Activated CD4-positive, alpha-beta T cell treated with anti-CD3 and anti-CD28 coated beads, Interleukin-2, amount 50 U/mL, for 4 hours (primary cell): Measurements from ENCODE around the gene FAM90A26.
"Not testable (repeated sequence)": the region's sequence is repeated elsewhere in the genome, so short reads cannot be mapped to it uniquely, and the experiment has no call there.

Source experiments
- DNase-seq, 2 experiments: peaks; one replicate each; pipeline ENCODE4 v3.0.0-alpha.2; 2020

The FAM90A26 gene

GRCh38 chr4:9169791-9170459 is at the start of gene FAM90A26:
TSS of gene FAM90A26 (plus strand) at chr4:9170409. CDS start at chr4:9173173, 2,764 bp downstream.
- DNase-seq, result not testable (repeated sequence)

GRCh38 chr4:9122711-9123110 is 47.5 kb upstream of the FAM90A26 start:
- DNase-seq, result not testable (repeated sequence)

DNA sequence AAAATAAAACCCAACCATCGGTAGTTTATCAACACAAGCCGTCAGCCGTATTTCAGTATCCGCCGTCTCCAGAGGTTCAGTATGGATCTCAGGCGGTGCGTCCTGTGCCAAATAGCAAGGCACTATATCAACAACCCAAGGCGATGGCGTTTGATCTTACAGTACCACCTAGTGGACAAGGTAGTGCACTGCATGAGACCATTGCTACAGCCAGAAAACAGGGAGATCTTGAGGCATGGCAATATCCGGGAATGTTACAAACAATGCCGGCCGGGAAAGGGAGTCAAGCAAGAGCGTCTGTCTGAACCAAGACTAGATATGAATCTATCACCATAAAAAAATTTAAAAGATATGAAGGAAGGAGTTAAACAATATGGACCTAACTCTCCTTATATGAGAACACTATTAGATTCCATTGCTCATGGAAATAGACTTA is 46.6 kb upstream of the FAM90A26 start:
- DNase-seq, result peak; percentile 2 to 3

DNA sequence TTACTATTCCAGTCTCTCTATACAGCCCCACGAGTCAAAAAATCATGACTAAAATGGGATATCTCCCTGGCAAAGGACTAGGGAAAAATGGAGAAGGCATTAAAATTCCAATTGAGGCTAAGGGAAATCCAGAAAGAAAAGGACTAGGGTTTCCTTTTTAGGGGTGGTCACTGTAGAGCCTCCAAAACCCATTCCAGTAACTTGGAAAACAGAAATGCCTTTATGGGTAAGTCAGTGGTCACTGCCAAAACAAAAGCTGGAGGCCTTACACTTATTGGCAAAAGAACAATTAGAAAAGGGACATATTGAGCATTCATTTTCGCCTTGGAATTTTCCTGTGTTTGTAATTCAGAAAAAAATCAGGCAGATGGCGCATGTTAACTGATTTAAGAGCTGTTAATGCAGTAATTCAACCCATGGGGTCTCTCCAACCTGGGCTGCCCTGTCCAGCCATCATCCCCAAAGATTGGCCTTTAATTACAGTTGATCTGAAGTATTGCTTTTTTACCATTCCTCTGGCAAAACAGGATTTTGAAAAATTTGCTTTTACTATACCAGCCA is 44.5 kb upstream of the FAM90A26 start:
- not testable (repeated sequence) for DNase-seq

- DNase-seq, result not testable (repeated sequence)
Observed at GRCh38 chr4:9131420-9131819, 38.8 kb upstream of the FAM90A26 start.

DNA sequence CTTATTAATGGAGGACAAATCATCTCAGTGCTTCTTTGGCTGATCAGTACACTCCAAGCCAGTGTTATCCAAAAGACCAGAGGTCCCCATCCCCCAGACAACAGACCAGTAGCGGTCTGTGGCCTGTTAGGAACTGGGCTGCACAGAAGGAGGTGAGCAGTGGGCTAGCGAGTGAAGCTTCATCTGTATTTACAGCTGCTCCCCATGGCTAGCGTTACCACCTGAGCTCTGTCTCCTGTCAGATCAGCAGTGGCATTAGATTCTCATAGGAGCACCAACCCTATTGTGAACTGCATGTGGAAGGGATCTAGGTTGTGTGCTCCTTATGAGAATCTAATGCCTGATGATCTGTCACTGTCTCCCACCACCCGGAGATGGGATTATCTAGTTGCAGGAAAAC is 37.4 kb upstream of the FAM90A26 start:
- DNase-seq, result not testable (repeated sequence)

- DNase-seq, result not testable (repeated sequence)
Observed at GRCh38 chr4:9134011-9134410, 36.2 kb upstream of the FAM90A26 start.

DNA sequence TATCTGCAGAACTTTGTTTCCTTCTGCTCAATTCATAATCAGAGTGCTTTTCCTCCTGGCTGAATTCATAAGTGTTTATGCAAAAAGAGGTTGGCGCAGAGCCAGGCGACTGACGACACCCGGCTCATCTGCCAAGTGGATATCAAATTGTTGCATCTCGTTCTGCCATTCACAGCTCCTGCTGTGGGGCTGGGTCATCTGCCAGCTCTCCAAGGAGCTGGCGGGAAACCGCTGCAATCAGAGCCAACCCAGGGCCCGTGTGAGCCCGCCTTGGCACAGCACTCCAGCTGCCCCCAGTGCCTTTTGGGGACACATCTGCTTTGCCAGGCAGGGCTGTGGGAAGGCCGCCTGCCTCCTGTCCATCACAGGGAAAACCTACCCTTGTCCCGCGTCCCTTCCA is 35.7 kb upstream of the FAM90A26 start:
- not testable (repeated sequence) for DNase-seq

- DNase-seq, result not testable (repeated sequence)
Observed at GRCh38 chr4:9141050-9141449, 29.2 kb upstream of the FAM90A26 start.

DNA sequence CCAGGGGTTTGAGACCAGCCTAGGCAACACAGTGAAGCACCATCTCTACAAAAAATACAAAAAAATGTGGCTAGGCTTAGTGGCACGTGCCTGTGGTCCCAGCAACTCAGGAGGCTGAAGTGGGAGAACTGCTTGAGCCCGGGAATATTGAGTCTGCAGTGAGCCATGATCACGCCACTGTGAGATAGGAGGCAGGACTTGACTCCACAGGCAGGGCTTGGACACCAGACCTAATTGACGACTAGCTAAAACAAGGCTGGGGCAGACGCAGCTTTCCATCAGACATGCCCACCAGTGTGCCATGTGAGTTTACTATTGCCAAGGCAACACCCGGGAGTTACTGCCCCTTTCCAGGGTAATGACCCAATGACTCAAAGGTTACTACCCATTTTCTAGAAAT is 27.4 kb upstream of the FAM90A26 start:
- not testable (repeated sequence) for DNase-seq

GRCh38 chr4:9143421-9144080 is 26.7 kb upstream of the FAM90A26 start:
- no peak for DNase-seq

DNA sequence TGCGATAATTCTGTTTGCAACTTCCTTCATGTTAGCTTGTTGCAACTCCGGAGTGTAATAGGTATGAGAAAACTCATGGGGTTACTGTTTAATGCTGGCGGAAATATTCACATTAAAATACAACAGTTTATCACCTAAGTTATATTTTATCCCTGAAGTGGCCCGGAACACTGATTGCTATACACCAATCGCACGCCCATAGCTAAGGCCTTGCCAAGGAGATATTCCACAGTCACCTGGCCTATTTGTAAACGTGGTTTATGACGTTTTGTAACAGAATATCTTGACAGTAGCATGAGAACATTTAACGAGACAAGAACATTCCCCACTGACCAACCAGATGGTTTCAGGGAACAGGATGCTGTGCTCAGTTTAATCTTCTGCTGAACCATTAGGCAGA is 23.2 kb upstream of the FAM90A26 start:
- DNase-seq, result no peak

DNA sequence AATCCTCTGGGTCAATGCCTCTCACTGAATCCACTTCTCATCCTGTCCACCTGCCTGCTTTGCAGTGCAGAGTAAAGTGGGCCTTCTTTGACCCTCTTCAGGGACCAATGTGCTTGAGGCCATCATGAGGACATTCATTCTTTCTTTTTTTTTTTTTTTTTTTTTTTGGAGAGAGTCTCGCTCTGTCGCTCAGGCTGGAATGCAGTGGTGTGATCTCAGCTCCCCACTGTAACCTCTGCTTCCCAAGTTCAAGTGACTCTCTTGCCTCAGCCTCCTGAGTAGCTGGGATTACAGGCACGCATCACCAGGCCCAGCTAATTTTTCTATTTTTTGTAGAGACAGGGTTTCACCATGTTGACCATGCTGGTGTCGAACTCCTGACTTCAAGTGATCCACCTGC is 22.8 kb upstream of the FAM90A26 start:
- not testable (repeated sequence) for DNase-seq

- DNase-seq, result not testable (repeated sequence)
Observed at GRCh38 chr4:9148611-9149409, 21.4 kb upstream of the FAM90A26 start.

DNA sequence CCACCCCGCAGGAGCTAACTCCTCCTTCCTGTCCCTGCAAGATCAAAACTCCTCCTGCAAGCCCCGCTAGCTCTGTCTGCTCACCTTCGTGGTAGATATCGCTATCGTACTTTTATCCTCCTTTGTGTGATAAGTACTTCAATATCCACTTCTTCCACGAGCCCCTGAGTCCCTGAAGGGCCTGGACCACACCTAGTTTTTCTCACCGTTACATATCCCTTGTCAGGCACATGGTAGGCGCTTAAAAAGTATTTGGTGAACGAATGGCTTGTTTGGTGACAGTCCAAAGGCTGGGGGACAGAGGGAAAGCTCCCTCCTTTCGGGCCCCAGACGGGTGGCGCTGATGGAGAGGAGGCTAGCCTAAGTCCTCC is 18.4 kb upstream of the FAM90A26 start:
- not testable (repeated sequence) for DNase-seq

- peak; percentile 96 for DNase-seq
Observed at GRCh38 chr4:9152180-9153007, 17.8 kb upstream of the FAM90A26 start.

GRCh38 chr4:9153008-9153570 is 17.1 kb upstream of the FAM90A26 start:
- peak; percentile 95 to 97 for DNase-seq

DNA sequence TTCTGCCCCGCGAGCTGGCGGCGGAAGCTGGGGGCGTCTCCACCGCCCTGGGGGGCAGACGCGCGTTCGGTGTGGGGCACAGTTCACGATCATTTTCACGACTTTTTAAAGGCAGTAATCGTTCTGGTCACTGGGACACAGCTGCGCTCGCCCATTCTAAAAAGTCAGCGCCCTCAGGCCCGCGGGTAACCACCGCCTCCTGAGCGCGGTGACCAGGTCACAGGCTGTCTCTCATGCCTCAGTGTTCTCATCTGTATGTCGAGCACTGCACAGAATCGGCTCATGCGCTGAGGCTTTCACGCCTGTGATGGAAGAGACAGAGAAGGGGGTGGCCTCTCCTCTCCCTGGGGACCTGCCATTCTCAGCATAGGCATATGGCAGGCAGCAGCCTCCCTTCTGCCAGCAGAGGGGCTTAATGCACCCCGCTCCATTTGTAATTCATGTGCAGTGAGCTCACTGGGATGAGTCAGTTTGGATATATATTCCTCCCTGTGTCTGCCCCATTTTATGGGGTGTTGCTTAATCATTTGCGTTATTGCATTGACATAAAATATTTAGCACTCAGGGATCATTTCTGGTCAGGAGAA is 16.5 kb upstream of the FAM90A26 start:
- not testable (repeated sequence) for DNase-seq

DNA sequence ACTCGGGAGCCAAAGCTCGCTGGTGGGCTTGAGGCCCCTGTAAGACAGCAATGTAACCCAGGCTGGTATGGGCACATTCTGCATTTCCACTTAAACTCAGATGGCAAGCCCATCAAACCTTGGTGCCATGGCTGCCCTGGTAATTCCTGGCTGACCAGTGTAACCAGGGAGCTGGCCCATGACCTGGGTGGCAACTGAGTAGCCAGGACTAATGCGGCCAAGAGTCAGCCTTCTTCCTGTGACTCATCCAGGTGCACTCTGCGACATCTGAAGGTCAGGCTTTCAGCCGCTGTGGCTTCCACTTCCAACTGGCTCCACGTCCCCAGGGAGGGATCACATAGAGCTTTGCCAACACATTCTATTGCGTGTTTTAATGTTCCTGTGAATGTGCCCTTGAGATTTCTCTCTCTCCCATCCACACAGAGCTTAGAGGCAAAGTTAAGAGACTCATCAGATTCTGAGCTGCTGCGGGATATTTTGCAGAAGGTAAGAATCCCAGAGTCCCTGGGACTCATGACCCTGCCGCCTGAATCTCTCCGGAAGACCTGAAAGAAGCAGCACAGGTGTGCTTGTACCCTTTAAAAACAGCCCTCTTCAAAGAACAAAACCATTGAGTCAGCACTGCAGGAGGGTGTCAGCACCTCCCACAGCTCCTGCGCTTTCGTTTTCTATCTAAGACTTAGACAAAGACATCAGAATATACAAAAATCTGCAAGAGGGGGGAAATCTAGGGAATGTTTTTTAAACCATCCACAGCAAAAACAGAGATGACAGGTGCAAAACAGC is 14.9 kb upstream of the FAM90A26 start:
- DNase-seq, result peak; percentile 8 to 21

DNA sequence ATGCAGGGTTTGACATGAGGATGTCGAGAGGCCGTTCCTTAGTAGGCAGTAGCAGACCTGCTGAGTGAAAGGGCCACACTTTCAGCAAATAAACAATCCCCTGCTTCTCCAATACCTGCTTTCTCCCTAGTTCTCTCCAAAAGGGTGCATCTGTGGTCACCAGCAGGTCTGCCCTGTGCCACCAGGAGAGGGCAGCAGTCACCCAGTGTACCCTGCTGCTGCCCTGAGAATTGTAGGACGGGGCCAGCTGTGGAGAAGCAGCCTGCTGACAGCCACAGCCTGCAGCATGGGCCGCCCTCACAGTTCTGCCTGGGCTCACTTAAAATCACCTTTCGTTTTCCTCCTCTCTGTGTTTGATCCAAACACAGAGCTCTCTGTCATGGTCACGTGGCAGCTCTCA is 11.8 kb upstream of the FAM90A26 start:
- DNase-seq, result not testable (repeated sequence)

DNA sequence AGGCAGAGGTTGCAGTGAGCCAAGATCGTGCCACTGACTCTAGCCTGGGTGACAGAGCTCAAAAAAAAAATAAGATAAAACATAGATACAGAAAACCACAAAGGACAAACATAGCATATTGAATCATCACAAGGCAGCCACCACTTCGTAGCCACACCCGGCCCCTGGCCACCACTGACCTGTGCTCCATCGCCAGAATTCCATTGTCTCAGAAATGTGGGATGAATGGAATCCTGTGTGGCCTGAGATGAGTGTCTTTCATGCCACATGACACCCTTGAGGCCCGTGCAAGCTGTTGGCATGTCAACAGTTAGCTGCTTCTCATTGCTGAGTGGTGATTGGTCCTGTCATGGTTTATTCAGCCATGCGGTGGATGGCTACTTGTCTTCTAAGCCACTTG is 10.2 kb upstream of the FAM90A26 start:
- DNase-seq, result not testable (repeated sequence)
